WI38 (cell line): ENCODE data around the gene TXNDC5.

Experiments
- H3K4me3 ChIP-seq: 2 replicates; pipeline ENCODE4 v1.5.1; 2011; ENCODE audit warnings: low read depth, mild to moderate bottlenecking, control low read depth, low read length
- TF ChIP-seq, protein P1 (sequence below): IDR thresholded peaks from 2 replicates; pipeline ENCODE4 v1.5.1; 2012; ENCODE audit warnings: low read depth, mild to moderate bottlenecking, control low read depth, low read length

The TXNDC5 gene

DNA sequence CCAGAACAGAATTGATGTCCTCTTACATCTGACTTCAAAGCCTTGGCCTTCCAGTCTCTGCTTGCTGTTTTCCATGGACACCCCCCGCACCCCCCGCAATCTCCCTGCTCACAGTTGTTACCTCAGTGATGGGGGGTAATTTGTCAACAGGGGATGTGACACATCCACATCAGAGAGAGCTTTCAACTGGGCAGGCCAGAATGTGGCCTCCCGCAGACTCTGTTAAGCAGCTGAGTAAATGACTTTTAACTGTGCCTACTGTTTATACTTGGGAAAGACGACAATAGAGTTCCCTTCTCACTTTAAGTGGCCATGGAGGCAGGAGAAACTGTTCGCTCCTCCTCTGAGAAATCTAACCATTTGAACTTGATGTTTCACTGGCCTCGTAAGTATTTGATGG lies 51.0 kb downstream of the TXNDC5 start:
- TF ChIP-seq, protein P1, sequence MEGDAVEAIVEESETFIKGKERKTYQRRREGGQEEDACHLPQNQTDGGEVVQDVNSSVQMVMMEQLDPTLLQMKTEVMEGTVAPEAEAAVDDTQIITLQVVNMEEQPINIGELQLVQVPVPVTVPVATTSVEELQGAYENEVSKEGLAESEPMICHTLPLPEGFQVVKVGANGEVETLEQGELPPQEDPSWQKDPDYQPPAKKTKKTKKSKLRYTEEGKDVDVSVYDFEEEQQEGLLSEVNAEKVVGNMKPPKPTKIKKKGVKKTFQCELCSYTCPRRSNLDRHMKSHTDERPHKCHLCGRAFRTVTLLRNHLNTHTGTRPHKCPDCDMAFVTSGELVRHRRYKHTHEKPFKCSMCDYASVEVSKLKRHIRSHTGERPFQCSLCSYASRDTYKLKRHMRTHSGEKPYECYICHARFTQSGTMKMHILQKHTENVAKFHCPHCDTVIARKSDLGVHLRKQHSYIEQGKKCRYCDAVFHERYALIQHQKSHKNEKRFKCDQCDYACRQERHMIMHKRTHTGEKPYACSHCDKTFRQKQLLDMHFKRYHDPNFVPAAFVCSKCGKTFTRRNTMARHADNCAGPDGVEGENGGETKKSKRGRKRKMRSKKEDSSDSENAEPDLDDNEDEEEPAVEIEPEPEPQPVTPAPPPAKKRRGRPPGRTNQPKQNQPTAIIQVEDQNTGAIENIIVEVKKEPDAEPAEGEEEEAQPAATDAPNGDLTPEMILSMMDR: no peak
- no peak overlapping the region for H3K4me3 ChIP-seq

DNA sequence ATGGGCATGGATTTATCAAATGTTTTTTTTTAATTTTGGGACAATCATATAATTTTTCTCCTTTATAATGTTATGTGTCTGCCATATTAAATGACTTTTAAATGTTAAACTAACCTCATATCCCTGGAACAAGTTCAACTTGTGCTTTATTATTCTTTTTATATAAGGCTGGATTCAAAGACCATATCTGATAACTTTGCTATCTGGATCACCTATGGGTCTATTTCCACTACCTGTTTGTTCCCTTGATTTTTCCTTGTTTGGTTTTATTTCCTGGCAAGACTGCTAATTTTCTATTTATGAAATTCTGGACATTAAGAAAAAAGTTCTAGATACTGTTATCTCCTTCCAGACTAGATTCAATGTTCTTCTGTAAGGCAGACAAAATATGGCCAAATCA lies 58.8 kb downstream of the TXNDC5 start:
- TF ChIP-seq, protein P1: no peak
- H3K4me3 ChIP-seq: no peak overlapping the region

DNA sequence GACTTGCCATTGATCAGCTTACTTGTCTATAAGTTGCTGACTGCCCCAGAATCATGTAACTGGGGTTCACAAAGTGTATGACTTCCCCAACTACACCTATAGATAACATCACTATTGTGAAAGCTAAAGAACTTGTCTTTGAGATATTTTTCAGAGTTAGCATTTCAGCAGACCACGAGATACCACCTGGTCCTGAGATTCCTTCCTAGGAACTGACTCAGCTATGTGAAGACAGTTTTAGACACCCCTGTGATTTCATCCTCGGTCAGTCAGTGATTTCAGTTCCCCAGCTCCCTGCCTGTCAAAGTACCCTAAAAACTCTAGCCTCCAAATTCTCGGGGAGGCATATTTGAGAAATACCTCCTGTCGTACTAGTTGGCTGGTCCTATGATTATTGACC lies 62.4 kb downstream of the TXNDC5 start:
- TF ChIP-seq, protein P1: no peak
- H3K4me3 ChIP-seq: no peak overlapping the region

DNA sequence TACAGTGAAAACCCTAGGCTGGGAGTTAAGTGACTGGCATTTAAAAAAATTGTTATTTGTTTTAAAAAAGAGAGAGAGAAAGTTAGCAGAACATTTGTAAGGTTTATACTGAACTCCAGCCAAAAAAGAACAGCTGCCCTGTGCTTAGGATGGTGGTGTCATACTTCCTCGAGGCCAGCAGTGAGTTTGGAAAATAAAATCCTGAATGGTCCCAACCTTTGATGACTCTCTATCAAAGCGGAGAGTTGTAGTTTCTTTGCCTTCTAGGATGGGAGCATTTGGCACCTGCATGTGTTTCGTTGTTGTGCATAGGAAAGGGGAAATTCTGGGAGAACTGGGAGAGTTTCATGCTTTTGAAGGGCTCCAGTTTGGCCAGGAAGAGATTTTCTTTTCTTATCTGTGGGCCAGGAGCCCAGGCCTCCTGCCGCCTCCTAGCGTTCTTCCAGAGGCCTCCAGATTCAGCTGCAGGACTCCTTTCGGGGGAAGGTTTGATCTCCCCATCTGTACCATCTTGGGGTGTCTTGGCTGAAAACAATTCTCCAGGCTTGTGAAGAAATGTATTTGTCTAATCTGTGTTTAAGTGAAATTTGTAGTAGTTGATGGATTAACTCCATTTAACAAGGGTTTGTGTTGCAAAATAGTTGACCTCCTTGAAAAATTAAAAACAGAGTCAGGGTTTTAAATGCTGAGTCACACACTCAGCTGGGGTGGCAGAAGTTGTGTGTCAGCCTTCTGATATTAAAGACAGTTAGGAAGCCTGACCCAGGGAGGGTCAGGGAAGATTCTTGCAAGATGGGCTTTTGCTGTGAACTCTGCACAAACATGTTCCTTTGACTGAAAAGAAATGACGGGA lies 63.4 kb downstream of the TXNDC5 start:
- H3K4me3 ChIP-seq: no peak overlapping the region
- TF ChIP-seq, protein P1: no peak

DNA sequence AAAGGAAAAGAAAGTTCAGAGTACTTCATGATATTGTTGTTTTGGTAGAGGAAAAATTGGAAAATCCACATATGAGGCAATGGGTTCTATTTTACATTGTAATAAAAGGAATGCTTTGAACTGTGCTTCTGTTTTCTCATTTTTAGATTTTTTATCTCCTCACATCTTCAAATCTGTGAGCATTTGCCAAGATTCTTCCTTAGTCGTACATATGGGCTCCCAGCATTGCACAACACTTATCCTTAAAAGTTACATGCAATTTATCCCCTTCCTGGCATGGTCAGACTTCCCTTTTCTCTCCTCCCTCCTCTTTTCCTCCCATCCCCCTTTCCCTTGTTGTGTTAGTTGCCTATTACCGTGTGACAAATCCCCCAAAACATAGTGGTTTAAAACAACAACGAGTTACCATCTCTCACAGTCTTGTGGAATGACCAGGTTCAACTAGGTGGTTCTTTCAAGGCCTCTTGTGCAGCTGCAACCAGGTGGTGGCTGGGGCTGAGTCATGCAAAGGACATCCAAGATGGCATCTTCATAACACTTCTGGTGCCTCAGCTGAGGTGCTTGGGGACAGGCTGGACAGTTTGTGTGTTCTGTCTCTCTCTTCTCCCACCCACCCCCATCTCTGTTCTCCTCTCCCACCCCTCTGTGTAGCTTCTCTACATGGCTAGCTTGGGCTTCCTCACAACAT lies 68.7 kb downstream of the TXNDC5 start:
- no peak overlapping the region for H3K4me3 ChIP-seq
- TF ChIP-seq, protein P1: no peak

DNA sequence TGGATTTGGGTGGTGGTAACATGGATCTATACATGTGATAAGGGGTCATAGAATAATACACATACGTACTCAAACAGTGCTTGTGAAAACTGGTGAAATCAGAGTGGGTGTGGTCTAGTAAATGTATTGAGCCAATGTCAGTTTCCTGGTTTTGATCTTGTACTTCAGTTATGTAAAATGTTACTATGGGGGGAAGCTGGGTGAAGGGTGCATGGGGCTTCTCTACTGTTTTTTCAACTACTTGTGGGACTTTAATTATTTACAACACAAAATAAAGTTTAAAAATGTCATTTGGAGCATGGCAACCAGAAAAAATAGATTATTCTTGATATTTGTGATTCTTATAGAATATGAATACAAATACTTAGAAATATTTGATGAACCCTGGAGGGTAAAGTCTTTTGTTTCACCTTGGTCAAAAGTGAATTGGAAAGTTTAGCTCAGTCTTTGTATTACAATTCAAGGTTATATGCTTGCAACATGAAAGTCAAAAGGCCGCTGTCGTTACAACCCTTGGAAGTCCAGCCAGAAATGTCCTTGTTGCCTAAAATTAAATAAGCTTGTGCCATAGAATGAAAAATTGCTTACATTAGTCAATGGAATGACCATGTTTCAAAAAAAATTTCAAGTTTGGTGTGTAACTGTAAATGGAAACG lies 74.1 kb downstream of the TXNDC5 start:
- H3K4me3 ChIP-seq: no peak overlapping the region
- TF ChIP-seq, protein P1: no peak

DNA sequence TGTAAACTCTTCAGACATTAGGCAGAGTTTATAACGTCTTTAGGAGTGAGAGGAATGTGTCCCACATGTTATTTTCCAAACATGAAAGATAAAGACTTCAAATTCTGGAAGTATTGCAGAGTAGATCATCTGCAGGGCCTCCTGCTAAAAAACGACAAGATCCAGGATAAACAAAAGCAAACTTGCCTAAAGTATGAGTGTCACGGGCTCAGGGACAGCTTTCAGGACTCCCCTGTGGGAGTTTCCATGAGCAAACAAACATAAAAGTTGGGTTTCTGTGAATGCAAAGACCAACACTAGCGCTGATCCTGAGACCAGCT lies 76.9 kb downstream of the TXNDC5 start:
- TF ChIP-seq, protein P1: no peak
- H3K4me3 ChIP-seq: no peak overlapping the region
